Gastrocnemius medialis (tissue), 4 donors: ENCODE results near the gene MED9.

ENCODE experiments used
- POLR2A ChIP-seq, 2 donors: fragments of 450-650 bp; IDR thresholded peaks; one replicate each; pipeline ENCODE4 v1.6.1; 2017; ENCODE audit warnings: antibody characterized with exemption in 2 of 2, mild to moderate bottlenecking in 2 of 2, moderate library complexity in 2 of 2
- TF ChIP-seq, protein P1 (sequence below), 5 experiments: fragments of 450-650 bp in 3 of 5; fragments of 200-600 bp in 2 of 5; sonication (generic) in 2 of 5; IDR thresholded peaks in 4 of 5; conservative IDR thresholded peaks in 1 of 5; 1 replicate in 4 of 5; 2 replicates in 1 of 5; pipeline ENCODE4 v1.5.1; 2016 to 2019; ENCODE audit warnings: antibody characterized with exemption in 5 of 5, mild to moderate bottlenecking in 3 of 5, moderate library complexity in 3 of 5

DNA sequence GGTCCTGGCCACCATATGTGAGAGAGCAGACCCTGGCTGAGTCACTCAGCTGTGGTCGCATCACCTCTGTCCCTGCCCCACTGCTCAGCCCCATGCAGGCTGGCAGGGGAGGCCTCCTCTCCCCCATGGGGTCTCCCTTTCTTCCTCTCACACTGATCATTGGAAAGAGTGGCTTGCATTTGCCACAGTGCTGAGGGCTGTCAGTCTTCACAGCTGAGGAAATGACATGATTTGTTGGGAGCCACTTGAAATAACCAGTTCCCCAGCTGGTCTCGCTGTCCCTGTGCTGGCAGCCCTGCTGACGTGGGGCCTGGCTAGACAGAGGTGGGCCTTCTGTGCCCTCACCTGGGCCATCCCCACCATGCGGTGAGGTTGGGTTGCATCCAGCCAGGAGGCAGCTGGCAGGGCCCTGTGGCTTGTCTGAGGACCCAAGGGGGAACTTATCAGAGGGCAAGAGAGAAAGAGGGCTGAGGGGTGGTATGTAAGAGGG lies 30.1 kb upstream of the MED9 start:
- TF ChIP-seq POLR2A (IDR thresholded peaks at IDR 0.05) = no peak
- TF ChIP-seq, protein P1, sequence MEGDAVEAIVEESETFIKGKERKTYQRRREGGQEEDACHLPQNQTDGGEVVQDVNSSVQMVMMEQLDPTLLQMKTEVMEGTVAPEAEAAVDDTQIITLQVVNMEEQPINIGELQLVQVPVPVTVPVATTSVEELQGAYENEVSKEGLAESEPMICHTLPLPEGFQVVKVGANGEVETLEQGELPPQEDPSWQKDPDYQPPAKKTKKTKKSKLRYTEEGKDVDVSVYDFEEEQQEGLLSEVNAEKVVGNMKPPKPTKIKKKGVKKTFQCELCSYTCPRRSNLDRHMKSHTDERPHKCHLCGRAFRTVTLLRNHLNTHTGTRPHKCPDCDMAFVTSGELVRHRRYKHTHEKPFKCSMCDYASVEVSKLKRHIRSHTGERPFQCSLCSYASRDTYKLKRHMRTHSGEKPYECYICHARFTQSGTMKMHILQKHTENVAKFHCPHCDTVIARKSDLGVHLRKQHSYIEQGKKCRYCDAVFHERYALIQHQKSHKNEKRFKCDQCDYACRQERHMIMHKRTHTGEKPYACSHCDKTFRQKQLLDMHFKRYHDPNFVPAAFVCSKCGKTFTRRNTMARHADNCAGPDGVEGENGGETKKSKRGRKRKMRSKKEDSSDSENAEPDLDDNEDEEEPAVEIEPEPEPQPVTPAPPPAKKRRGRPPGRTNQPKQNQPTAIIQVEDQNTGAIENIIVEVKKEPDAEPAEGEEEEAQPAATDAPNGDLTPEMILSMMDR (IDR thresholded peaks at IDR 0.05 in 4 of 5, conservative IDR thresholded peaks at IDR 0.05 in 1 of 5) = no peak
